GM12801 (cell line): Measurements from ENCODE around the gene PTN.

Experiments used
- TF ChIP-seq, protein P1 (sequence below): IDR thresholded peaks from one replicate; pipeline ENCODE4 v1.5.1; 2011; ENCODE audit warnings: control low read depth; ENCODE audit not compliant: insufficient read length; ENCODE audit errors: extremely low read depth

The PTN gene

DNA sequence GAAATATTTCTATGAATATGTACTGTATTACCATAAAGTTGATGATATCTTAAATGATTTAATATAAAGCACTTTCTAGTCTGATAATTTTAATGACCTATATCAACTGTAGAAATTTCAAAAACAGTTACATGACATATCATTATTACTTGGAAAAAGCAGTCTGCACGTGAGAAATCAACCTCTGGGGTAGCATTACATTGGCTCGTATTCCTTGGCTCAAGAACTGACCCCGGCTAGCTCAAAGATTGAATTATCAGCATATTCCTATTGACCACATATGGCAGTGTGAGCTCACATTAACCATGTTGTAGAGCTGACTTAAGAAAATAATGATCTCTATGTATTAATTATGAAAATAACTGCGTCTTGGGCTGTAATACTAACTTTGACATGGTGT, 139.3 kb downstream of the PTN start:
- TF ChIP-seq, protein P1, sequence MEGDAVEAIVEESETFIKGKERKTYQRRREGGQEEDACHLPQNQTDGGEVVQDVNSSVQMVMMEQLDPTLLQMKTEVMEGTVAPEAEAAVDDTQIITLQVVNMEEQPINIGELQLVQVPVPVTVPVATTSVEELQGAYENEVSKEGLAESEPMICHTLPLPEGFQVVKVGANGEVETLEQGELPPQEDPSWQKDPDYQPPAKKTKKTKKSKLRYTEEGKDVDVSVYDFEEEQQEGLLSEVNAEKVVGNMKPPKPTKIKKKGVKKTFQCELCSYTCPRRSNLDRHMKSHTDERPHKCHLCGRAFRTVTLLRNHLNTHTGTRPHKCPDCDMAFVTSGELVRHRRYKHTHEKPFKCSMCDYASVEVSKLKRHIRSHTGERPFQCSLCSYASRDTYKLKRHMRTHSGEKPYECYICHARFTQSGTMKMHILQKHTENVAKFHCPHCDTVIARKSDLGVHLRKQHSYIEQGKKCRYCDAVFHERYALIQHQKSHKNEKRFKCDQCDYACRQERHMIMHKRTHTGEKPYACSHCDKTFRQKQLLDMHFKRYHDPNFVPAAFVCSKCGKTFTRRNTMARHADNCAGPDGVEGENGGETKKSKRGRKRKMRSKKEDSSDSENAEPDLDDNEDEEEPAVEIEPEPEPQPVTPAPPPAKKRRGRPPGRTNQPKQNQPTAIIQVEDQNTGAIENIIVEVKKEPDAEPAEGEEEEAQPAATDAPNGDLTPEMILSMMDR = no peak

GRCh38 chr7:137203351-137203750, 140.2 kb downstream of the PTN start:
- TF ChIP-seq, protein P1 = no peak

DNA sequence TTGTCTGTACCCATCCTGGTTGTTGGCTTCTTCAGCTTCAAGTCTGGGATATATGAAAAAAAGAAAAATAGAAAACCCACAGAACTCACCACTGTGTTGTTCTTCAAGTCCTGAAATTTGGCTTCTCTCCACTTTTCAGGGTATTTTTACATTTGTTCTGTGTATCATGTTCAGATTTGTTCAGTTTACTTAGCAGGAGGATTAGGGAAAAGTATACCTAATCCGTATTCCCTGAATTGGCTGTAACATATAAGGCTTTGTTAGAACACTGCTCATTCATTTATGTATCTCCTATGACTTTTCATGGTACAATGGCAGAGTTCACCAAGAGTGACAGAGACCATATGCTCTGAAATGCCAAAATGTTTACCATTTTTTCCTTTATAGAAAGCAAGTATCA, 146.9 kb downstream of the PTN start:
- TF ChIP-seq, protein P1 = no peak

- TF ChIP-seq, protein P1 = no peak
Measured at GRCh38 chr7:137195996-137196395, 147.5 kb downstream of the PTN start.
